ENCODE data around the gene NSG2.
"Not testable (repeated sequence)": the region's sequence is repeated elsewhere in the genome, so short reads cannot be mapped to it uniquely, and the experiment has no call there.

NSG2 gene

GRCh38 chr5:174063082-174063756 is 17.7 kb downstream of the NSG2 start:
- no peak for DNase-seq

GRCh38 chr5:174064171-174064570 is 18.7 kb downstream of the NSG2 start:
- DNase-seq: no peak

- DNase-seq: no peak
These were observed 20.2 kb downstream of the NSG2 start for GRCh38 chr5:174065528-174066197.

- no peak for DNase-seq
These were observed 22.0 kb downstream of the NSG2 start for GRCh38 chr5:174067499-174067898.

GRCh38 chr5:174071484-174071883 is 26.0 kb downstream of the NSG2 start:
- no peak for DNase-seq

- DNase-seq: no peak
These were observed 27.7 kb downstream of the NSG2 start for GRCh38 chr5:174073122-174073660.

- DNase-seq: no peak
These were observed 28.9 kb downstream of the NSG2 start for GRCh38 chr5:174074369-174074768.

GRCh38 chr5:174078416-174078815 is 32.9 kb downstream of the NSG2 start:
- no peak for DNase-seq

- no peak for DNase-seq
These were observed 36.8 kb downstream of the NSG2 start for GRCh38 chr5:174082286-174082685.

- no peak for DNase-seq
These were observed 37.7 kb downstream of the NSG2 start for GRCh38 chr5:174083056-174083827.

GRCh38 chr5:174084691-174085154 is 39.2 kb downstream of the NSG2 start:
- DNase-seq: no peak

- no peak for DNase-seq
These were observed 41.2 kb downstream of the NSG2 start for GRCh38 chr5:174086751-174087150.

GRCh38 chr5:174087783-174088182 is 42.3 kb downstream of the NSG2 start:
- DNase-seq: no peak

GRCh38 chr5:174090129-174090528 is 44.6 kb downstream of the NSG2 start:
- DNase-seq: no peak

GRCh38 chr5:174093123-174093522 is 47.6 kb downstream of the NSG2 start:
- no peak for DNase-seq

GRCh38 chr5:174094857-174095606 is 49.5 kb downstream of the NSG2 start:
- DNase-seq: no peak

GRCh38 chr5:174096619-174097018 is 51.1 kb downstream of the NSG2 start:
- no peak for DNase-seq

GRCh38 chr5:174097486-174098185 is 52.1 kb downstream of the NSG2 start:
- DNase-seq: no peak

GRCh38 chr5:174098694-174099093 is 53.2 kb downstream of the NSG2 start:
- DNase-seq: no peak

- DNase-seq: no peak
These were observed 55.0 kb downstream of the NSG2 start for GRCh38 chr5:174100490-174100889.

GRCh38 chr5:174101195-174101730 is 55.8 kb downstream of the NSG2 start:
- no peak for DNase-seq

- DNase-seq: not testable (repeated sequence)
These were observed 57.1 kb downstream of the NSG2 start for GRCh38 chr5:174102574-174102973.

Measured in activated CD8-positive, alpha-beta memory T cell treated with anti-CD3 and anti-CD28 coated beads, Interleukin-2, amount 50 U/mL, for 4 hours (primary cell).